HG03159 (cell line): ENCODE data around the gene PRAC2.

Experiments
- ATAC-seq: cut with Tn5 transposase; IDR thresholded peaks from one replicate; pipeline ENCODE4 v1.9.1; 2021; ENCODE audit warnings: mild to moderate bottlenecking, moderate library complexity; ENCODE audit not compliant: unreplicated experiment

The PRAC2 gene

DNA sequence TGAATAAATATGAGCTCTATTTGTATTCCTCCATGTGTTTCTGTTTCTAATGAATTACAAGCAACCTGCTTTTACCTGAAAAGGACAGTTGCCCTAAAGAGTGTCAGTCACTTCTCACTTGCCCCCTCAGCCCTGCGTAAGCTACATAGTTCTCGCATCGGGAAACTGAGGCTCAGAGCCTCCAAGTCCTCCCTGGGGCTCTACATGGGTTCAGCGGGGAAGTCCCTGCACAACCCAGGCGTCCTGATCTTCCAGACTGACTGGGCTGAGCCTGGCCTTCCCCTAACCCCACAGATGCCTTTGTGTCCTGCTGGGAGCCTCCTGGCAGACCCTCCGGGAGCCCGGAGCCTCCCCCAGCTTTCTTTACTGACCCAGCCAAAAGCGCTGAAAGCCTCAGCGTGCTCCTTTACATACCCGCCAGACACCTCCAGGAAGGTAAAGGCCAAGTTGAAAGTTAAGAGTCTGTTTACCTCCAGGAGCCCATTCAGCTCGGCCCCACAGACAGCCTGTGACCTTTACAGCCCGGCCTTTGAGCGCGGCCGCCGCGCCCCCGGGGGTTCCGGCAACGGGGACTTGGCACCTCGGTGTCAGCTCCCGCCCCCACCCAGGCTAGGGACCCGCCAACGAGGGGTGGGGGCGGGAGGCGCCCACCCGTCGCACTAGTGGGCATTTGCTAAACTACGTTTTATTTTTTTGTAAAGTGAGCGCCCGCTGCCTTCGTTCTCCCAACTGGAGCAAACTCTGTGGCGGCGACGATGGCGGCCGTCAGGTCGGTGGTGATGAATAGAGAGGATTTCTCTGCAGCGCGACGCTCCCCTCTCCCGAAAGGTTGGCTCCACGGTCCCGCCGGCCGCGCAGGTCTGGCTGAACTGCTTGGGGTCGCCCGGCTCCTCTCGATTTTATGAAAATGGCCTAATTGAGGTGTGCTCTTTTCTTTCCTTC is 10.0 kb downstream of the PRAC2 start:
- no peak for ATAC-seq

DNA sequence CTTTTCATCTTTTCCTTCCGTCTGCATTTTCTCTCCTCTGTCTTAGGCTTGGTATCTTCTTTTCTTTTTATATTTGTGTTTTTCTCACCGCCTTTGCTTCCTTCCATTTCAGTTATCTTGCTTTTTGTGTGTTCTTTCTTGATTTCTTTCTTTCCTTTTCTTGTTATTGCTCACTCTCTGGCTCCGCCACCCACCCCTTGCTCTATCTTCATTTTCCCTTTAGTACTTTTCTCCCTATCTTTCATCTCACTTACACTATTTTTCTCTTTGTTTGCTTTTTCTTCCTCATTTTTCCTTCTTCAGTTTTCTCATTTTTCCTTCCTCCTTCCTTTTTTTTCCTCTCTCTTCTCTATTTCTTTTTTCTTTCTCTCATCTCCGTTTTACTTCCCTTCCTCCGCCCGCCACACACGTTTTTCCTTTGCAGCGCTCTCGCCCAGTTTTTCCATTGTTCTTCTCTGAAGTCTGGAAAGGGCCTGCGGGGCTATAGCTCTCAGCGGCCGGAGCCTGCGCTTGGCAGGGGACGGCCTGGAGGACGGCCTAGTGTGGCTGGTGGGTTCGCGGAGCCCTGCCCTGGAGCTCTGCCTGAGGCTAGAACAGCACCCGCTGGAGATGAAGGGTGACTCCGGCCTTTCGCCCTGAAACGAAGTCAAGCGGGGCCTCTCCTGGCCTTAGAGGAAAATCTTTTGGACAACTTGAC is 10.8 kb downstream of the PRAC2 start:
- no peak for ATAC-seq

DNA sequence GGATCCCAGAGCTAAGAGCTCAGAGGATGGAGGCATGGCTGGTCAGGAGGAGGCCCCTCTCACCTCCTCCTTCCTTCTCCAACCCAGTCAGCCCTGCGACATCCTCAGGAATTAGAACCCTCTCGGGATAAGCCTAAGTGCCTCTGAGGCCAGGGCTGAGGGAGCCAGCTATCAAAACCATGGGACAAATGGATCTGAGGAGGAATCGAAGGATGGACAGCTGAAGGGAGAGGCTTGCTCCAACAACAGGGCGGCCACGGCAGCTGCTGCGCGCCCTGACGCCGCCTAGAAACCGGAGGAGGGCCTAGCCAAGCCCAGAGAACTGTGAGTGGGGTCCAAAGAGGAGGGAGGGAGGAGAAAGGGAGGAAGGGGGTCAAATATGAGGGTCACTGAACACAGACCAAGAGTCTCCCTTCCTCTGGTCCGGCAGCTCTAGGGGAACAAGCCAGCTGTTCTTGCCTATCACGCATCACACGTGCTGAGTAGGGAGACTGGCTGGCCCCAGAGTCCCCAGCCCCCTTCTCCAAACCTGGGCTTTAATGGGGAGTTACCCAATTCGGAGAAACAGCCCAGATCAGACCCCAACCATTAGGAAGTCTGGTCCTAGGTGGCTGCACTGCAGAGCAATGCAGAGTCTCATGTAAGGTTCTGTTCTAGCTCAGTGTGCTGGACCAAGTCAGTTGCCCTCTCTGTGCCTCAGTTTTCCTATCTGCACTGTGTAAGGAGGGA is 11.5 kb downstream of the PRAC2 start:
- ATAC-seq: no peak

DNA sequence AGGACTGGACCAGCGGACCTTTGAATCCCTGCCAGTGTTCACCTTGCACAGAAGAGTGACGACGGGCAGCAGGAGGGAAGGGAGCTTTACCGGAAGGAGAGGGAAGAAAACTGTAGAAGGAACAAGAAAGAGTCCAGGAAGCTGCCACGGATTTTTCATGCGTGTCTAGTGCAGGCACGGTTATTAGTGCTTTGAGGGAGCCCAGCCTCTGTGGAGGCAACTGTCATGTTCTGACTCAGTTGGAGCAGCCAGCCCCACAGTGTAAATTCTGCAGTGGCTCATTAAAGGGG is 12.0 kb downstream of the PRAC2 start:
- ATAC-seq: no peak

DNA sequence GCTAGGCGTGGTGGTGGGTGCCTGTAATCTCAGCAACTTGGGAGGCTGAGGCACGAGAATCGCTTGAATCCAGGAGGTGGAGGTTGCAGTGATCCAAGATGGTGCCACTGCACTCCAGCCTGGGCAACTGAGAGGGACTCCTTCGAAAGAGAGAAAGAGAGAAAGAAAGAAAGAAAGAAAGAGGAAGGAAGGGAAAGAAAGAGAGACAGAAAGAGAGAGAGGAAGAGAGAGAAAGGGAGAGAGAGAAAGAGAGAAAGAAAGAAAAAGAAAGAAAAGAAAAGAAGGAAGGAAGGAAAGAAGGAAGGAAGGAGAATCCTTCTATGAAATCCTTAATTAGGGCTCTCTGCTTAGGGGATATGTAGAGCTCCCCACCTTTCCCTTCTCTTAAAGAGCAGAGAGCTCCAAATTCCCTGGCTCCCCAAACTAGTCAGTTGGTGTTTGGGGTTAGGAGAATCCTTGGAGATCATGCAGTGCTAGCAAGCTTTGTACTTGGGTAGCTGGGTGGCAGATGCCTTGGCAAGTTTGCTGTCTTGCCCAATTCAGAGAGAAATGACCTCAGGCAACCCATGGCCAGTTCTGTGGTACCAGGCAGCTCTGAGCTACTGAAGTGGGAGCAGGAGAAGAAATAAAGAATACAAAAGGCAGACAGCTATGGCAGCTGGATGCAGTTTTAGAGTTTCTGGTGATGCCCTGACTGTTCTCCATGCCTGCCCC is 14.5 kb downstream of the PRAC2 start:
- ATAC-seq: no peak

DNA sequence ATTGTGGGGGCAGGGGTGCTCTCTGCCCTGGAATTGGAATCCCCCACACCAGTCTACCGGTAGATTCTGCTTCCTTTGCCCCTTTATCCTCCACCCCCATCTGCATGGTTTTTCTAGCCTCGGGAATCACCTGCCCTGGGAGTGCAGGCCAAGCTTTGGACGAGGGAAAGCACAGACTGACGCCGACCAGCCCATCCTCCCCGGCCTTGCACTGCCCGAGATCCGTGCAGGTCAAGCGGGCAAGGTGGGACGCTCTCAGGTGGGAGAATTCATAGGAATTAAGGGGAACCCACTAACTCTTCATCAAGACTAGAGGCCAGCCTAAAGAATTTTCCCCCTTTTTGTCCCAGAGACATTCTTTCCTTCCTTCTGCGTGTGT is 15.4 kb downstream of the PRAC2 start:
- ATAC-seq: no peak

DNA sequence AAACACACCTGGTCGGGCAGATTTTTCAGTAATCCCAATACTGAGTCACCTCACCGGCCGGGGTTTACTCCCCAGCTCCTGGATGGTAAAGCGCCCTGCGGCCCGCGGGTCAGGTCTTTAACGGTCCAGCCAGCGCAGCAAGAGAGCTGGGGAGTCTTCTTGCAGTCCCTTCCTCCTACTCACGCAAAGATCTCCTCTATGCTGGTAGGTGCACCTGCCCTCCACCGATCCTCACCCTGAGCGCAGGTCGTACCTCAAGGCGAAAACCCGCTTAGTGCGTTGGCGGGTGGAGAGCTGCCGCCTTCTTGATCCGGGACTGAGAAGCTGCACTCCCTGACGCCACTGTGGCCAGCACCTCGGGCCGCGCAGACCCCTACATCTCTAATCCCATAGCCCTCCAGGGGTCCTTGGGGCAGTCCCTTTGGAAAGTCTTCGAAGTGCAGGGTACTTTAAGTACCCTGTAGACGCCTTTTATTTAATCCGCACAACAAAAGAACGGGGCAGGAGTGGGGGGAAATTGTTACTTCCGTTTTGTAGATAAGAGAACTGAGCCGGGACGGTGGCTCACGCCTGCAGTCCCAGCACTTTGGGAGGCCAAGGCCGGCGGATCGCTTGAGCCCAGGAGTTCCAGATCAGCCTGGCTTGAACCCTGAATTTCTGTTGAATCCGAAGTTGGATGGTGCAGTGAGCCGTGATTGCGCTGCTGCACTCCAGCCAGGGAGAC is 16.0 kb downstream of the PRAC2 start:
- ATAC-seq: no peak

DNA sequence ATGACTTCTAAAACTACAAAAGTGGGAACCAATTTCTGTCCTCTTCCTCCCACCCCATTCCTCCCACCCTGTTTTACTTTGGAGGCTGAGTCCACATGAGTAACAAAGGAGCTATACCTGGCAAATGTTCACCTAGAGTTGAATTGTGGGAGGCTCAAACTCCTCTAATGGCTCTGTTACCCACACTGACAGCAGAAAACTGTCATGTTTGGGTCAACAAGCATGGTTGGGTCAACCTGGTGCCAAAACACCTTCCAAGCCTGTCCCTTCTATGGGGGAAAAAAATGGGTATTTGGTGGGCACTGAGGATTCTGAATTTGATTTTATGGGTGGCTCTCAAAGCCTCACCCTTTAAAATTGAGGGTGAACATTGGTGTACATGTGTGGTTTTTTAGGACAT is 17.6 kb downstream of the PRAC2 start:
- ATAC-seq: no peak

DNA sequence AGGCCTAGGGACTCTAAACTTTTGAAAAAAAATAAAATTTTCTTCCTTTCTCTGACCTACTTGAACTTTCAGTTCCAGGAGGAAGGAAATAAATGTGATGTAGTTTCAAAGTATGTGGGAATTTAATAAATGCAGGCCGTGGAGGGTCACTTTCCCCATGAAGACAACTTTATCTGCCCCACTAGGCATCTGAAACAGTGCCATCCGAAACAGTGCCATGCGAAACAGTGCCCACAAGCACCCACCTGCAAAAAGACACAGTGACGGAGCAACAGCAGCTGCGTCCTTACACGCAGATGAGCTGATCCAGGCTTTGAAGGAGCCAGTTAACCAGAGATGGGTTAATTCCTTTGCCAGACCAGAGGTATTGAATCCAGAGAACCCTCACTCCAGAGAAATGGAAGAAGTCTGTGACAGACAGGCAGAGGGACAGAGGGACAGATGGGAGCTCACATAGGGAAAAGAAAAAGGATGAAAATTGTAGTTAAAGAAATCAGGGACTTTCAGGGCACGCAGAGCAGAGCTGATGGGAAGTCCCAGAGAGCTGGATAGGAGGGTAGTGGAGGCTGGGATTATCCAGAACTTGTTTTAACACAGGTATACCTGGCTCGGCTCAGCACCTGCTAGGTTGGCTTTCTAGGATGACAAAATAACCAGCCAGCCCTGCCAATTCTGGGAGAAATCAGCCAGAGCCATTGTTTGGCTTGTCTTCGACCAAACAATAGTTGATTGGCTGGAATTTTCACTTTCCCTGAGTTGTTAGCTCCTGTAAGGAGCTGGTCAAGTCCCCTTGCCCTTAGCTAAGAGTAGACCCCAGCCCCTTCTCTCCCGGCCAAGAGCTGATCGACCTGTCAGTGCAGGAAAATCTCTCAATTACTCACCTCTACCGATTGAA is 22.6 kb downstream of the PRAC2 start:
- ATAC-seq: no peak

DNA sequence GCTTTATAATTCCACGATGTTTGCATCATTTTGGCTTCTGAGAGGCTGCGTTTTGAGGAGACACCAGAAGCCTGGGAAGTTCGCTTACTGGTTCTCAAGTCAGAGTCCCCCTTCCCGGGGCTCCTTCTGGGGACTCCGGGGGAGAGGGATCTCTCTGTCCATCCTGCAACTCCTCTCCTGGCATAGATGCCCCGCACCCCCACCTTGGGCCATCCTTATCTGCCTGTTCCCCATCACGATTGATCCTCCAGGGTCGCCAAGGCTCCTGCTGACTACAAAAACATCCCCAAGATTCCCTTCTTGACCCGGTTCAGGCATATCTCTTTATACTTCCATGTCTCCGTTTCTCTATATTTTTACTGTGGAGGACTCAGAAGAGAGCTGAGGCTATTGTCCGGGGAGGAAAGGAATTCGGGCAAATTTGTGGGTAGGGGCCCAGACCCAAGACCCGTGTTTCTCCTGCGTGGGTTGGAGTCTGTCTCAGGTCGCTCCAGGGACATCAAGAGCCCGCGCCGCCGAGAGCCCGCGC is 24.0 kb downstream of the PRAC2 start:
- no peak for ATAC-seq

DNA sequence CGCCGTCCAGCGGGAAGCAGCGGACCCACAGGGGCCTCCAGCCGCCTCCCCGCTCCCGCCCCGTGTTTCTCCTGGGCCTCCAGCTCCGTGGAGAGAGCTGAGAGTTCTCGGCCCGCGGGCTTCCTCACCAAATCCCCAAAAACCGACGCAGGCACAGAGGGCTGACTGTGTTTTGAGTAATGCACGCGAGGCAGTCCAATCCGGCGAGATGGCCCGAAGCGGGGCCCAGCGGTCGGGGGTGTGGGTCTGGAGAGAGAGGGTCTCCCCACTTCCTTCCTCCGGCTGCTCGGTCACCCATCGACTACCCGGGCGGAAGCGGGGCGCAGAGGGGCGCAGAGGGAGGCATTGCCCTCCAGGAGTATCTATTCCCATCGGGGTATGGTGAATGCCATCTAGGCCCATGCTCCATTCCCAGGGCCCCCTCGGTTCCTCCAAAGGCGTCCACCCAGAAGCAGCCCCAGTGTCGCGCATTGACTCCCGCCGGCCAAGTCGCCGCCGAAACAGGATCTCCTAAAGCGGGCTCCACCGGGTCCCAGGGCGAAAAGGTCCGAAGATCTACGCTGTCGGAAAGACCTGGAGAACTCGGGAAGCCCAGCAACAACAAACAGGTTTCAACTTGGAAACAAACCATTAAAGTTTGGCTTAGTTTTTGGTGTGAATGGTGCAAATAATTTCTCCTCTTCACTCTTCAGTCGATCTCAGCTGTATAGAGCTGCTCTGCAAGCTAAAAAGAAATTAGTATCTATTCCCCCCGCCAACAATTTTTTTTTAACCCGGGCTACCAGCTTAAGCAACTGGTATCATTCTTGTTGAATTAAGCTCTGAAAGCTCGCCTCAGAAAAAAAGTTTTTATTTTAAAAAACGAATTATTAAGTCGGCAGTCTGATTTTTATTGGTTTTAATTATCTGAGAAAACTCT is 24.7 kb downstream of the PRAC2 start:
- ATAC-seq: no peak

DNA sequence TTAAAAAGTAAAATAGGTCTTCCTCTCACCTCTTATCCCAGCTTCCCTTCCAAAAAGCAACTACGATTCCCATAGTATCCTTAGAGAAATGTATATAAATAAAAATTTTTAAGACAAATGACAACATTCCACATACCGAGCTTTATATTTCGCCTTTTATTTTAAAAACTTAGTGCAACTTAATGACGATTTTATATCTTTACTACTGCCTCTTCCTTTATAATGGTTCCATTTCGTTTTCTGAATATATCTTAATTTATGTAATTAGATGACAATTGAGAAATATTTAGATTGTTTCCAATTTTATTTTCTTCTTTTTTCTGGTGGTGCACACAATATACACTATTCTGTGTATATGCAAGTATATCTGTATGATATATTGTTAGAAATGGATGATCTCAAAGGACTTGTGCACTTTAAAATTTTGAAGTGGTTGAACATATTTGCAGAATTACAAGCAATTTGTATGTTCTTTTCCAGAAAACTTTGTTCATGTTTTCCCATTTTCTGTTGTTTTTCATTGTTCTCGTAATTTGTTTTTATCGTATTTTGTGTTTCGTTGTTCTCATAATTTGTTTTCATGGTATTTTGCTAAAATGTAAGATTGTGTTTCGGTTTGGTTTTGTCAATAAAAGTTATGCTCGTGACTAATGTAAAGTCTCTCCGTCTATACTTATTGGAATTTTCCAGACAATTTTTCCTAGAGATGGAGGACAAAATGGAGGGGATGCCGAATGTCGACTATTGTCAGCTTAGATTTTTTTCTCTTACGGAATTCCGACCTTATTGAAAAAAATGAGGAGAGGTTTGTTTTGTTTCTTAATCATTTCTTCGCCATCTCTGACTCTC is 26.0 kb downstream of the PRAC2 start:
- ATAC-seq: no peak

DNA sequence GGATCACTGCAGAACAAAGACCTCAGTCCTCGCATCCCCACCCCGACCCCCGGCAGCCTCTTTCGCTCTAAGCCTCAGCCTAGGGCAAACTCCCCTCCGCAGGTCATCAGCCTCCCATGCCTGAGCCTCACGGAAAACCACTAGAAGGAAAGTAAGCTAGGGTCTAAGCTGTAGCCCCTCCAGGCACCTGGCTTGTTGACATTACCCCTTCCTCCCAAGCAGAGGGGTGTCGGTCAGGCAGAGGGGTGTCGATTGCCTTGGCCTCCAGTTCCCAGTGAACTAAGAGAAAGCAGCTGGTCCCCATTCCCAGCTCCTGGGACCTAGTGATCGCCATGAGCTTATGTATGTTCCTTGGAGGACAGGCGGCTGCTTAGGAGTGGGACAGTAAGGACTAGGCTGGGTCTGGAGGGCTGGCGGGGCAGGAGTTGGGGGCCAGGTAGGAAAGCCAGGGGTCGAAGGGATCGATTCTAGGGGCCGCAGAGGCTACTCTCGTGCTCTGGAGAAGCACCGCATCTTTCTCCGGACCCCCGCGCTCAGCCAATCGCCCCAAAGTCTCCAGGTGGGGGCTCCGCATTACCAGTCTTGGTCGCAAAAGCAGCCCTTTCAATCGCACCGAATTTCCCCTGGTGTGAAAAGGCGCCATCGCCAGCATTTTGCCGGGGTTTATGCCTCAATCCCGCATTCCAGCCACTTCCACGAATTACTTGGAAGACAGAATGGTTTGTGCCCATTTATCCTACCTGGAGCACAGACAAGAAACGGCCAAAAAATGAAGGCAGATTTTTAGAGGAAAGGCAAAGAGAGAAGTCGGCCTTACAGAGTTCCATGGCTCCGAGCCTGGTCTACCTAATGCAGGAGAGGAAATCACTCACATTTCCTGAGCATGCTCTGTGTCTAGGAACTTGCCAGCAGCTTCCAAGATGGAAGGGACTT is 26.9 kb downstream of the PRAC2 start:
- ATAC-seq: no peak

DNA sequence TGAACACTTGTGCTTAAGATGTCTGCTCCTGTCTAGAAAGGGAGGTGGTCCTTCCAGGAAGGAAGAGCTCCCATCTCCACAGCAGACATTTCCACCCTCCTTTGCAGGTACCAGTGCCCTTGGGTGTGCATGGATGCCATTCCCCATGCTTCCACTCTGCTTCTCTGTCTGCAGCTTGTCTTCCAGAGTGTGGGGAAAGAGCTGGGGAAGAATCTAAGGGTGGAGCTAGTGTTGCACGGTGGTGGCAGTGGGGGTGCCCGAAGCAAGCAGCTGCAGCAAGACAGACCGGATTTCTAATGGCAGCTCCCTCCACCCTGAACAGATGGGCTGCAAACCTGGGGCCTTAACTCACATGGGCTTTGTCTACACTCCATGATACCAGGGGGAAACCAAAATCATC is 28.2 kb downstream of the PRAC2 start:
- no peak for ATAC-seq

DNA sequence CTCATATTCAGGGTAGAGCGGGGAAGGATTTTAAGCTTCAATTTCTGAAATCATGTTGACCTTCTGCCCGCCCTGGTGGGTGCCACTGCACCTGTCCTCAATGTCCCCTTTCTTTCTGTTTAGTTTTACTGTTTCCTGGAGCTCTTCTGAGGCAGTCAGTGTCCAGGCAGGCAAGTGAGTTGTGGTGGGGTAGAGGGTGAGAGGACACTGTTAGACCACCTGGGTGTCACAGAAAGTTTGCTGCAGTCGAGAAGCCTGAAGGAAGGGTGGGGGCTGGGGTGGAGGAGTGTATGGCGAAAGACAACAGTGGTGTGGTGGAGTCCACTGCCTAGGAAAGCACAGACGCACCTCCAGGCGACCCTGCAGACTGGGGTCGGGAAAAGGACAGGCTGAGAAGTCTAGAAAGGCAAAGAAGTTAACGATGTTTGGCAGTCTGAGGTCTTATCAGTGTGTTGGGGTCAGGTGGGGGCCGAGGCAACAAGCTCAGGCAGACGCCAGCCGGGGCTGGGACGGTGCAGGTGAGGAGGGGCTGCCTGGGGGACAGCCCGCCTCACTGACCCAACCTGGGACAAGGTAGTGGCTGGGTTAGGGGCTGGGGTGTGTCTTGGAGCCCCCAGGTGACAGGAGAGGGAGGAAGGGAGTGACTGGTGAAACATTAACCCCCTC is 28.9 kb downstream of the PRAC2 start:
- no peak for ATAC-seq
